IMR-90 (cell line): ENCODE results near the gene LANCL1. TPM values are rescaled to one million over a fixed set of nuclear protein-coding genes. Genes with fewer than 3 reads are reported as not detected.
A peak's percentile ranks its signal among the peaks of the same experiment; 100 is the strongest.

ENCODE experiments used
- ATAC-seq: fragments of 200-7000 bp; cut with Tn5 transposase; 2 replicates; pipeline ENCODE4 v1.9.1; 2020; ENCODE audit warnings: low read depth, mild to moderate bottlenecking, moderate library complexity
- BruUV-seq: library from RNA; stranded (reverse); fragments of 400-500 nt; replicated peaks from 2 replicates; lab custom pipeline; 2021; lab: Mats Ljungman, UMichigan
- CTCF ChIA-PET: fragments of 300-600 bp; formaldehyde crosslinking; extraction: SDS; loops from one replicate; lab custom pipeline; 2021; ENCODE audit warnings: antibody characterized with exemption; lab: Yijun Ruan, JAX
- POLR2A ChIA-PET: fragments of 300-600 bp; sonication (Branson Sonifier 250); formaldehyde crosslinking; loops from one replicate; lab custom pipeline; 2022; ENCODE audit warnings: antibody characterized with exemption; ENCODE audit not compliant: unreplicated experiment; lab: Charles Lee
- DNase-seq: peaks from one replicate; pipeline ENCODE4 v3.0.0; 2013
- H2AFZ ChIP-seq: replicated peaks from 2 replicates; pipeline ENCODE3; 2013; ENCODE audit warnings: low read length, mild to moderate bottlenecking; ENCODE audit not compliant: poor library complexity
- H2AK5ac ChIP-seq: 2 replicates; pipeline ENCODE4 v1.6.1; 2013; ENCODE audit warnings: low read depth, low read length, inconsistent platforms
- H2AK9ac ChIP-seq: replicated peaks from 2 replicates; pipeline ENCODE3; 2013; ENCODE audit warnings: mild to moderate bottlenecking, low read depth, low read length, moderate library complexity; ENCODE audit not compliant: poor library complexity
- H2BK120ac ChIP-seq: 2 replicates; pipeline ENCODE4 v1.6.1; 2013; ENCODE audit warnings: low read depth, low read length, inconsistent platforms
- H2BK15ac ChIP-seq: 3 replicates; pipeline ENCODE4 v1.6.1; 2013; ENCODE audit warnings: low read depth, low read length, inconsistent platforms
- H2BK20ac ChIP-seq: 2 replicates; pipeline ENCODE4 v1.6.1; 2013; ENCODE audit warnings: low read depth, mild to moderate bottlenecking, inconsistent platforms, low read length, moderate library complexity
- H2BK5ac ChIP-seq: 2 replicates; pipeline ENCODE4 v1.6.1; 2013; ENCODE audit warnings: mild to moderate bottlenecking, low read depth, low read length, inconsistent platforms; ENCODE audit not compliant: poor library complexity, severe bottlenecking
- H3K14ac ChIP-seq: replicated peaks from 2 replicates; pipeline ENCODE4 v1.6.1; 2013; ENCODE audit warnings: low read depth, low read length, inconsistent platforms
- H3K18ac ChIP-seq: 2 replicates; pipeline ENCODE4 v1.6.1; 2013; ENCODE audit warnings: low read depth, low read length, control low read depth
- H3K23ac ChIP-seq: 2 replicates; pipeline ENCODE4 v1.6.1; 2013; ENCODE audit warnings: low read depth, low read length, inconsistent platforms
- H3K27ac ChIP-seq: 2 replicates; pipeline ENCODE4 v1.5.1; 2013; ENCODE audit warnings: mild to moderate bottlenecking, control low read depth, low read length; ENCODE audit not compliant: insufficient read depth
- H3K27me3 ChIP-seq: 2 replicates; pipeline ENCODE4 v1.6.1; 2013; ENCODE audit warnings: low read length; ENCODE audit not compliant: control insufficient read depth, insufficient read depth
- H3K36me3 ChIP-seq: 2 replicates; pipeline ENCODE4 v1.6.1; 2013; ENCODE audit warnings: low read length, mixed read lengths; ENCODE audit not compliant: control insufficient read depth, insufficient read depth
- H3K4ac ChIP-seq: 2 replicates; pipeline ENCODE4 v1.6.1; 2013; ENCODE audit warnings: low read depth, low read length, inconsistent platforms
- H3K4me1 ChIP-seq: 2 replicates; pipeline ENCODE4 v1.6.1; 2013; ENCODE audit warnings: low read length, mixed read lengths; ENCODE audit not compliant: control insufficient read depth, insufficient read depth
- H3K4me2 ChIP-seq: 2 replicates; pipeline ENCODE4 v1.6.1; 2013; ENCODE audit warnings: low read depth, mild to moderate bottlenecking, control low read depth, low read length, moderate library complexity
- H3K4me3 ChIP-seq: 2 replicates; pipeline ENCODE4 v1.5.1; 2013; ENCODE audit warnings: low read depth, mild to moderate bottlenecking, control low read depth, low read length, moderate library complexity; ENCODE audit not compliant: insufficient read depth
- H3K56ac ChIP-seq: 2 replicates; pipeline ENCODE4 v1.6.1; 2013; ENCODE audit warnings: low read length, inconsistent platforms; ENCODE audit not compliant: insufficient read depth; ENCODE audit errors: extremely low read depth
- H3K79me1 ChIP-seq, 2 experiments: 2 replicates each; pipeline ENCODE4 v1.6.1; 2013; ENCODE audit warnings: low read length in 2 of 2, inconsistent platforms in 1 of 2, low read depth in 1 of 2
- H3K9ac ChIP-seq: 2 replicates; pipeline ENCODE4 v1.6.1; 2013; ENCODE audit warnings: low read depth, low read length, control low read depth
- H3K9me1 ChIP-seq: 2 replicates; pipeline ENCODE4 v1.6.1; 2013; ENCODE audit warnings: low read length, inconsistent platforms; ENCODE audit not compliant: insufficient read depth
- H3K9me3 ChIP-seq: 2 replicates; pipeline ENCODE4 v1.6.1; 2013; ENCODE audit warnings: low read length; ENCODE audit not compliant: control insufficient read depth, insufficient read depth
- H4K20me1 ChIP-seq: 2 replicates; pipeline ENCODE4 v1.6.1; 2013; ENCODE audit warnings: low read length, inconsistent platforms; ENCODE audit not compliant: insufficient read depth
- H4K5ac ChIP-seq: 2 replicates; pipeline ENCODE4 v1.6.1; 2013; ENCODE audit warnings: mild to moderate bottlenecking, low read depth, low read length, control low read depth
- H4K8ac ChIP-seq, 2 experiments: 2 replicates each; pipeline ENCODE4 v1.6.1; 2013; ENCODE audit warnings: low read depth in 2 of 2, low read length in 2 of 2, control low read depth in 1 of 2, inconsistent platforms in 1 of 2
- H4K91ac ChIP-seq: 2 replicates; pipeline ENCODE4 v1.6.1; 2013; ENCODE audit warnings: low read depth, low read length, inconsistent platforms; ENCODE audit not compliant: insufficient read depth
- BHLHE40 ChIP-seq: fragments of 150-350 bp; IDR thresholded peaks from 2 replicates; pipeline ENCODE4 v1.6.1; 2016; ENCODE audit warnings: mild to moderate bottlenecking, low read depth, low read length
- CEBPB ChIP-seq: IDR thresholded peaks from 2 replicates; pipeline ENCODE4 v1.6.1; 2012; ENCODE audit warnings: low read depth, low read length, improper control_type of control experiment
- CHD1 ChIP-seq: IDR thresholded peaks from 2 replicates; pipeline ENCODE4 v1.6.1; 2012; ENCODE audit warnings: low read depth, low read length, improper control_type of control experiment
- CTCF ChIP-seq: conservative IDR thresholded peaks from 2 replicates; pipeline ENCODE4 v1.5.1; 2012; ENCODE audit warnings: mild to moderate bottlenecking, low read depth, low read length, improper control_type of control experiment
- FOS ChIP-seq: fragments of 150-350 bp; IDR thresholded peaks from 2 replicates; pipeline ENCODE4 v1.6.1; 2016; ENCODE audit warnings: low read depth, low read length
- MAFK ChIP-seq: IDR thresholded peaks from 2 replicates; pipeline ENCODE4 v1.6.1; 2012; ENCODE audit warnings: low read depth, low read length, improper control_type of control experiment
- MAZ ChIP-seq: IDR thresholded peaks from 2 replicates; pipeline ENCODE4 v1.6.1; 2012; ENCODE audit warnings: low read depth, mild to moderate bottlenecking, low read length, improper control_type of control experiment, moderate library complexity, borderline replicate concordance
- MXI1 ChIP-seq: IDR thresholded peaks from 2 replicates; pipeline ENCODE4 v1.6.1; 2012; ENCODE audit warnings: low read depth, mild to moderate bottlenecking, low read length, moderate library complexity, borderline replicate concordance
- NFE2L2 ChIP-seq: fragments of 150-350 bp; IDR thresholded peaks from 2 replicates; pipeline ENCODE4 v1.6.1; 2016; ENCODE audit warnings: low read depth, mild to moderate bottlenecking, low read length
- POLR2A ChIP-seq: IDR thresholded peaks from 2 replicates; pipeline ENCODE4 v1.6.1; 2012; ENCODE audit warnings: mild to moderate bottlenecking, low read depth, low read length
- RAD21 ChIP-seq: IDR thresholded peaks from 2 replicates; pipeline ENCODE4 v1.6.1; 2012; ENCODE audit warnings: low read length, improper control_type of control experiment
- RCOR1 ChIP-seq: IDR thresholded peaks from 2 replicates; pipeline ENCODE4 v1.6.1; 2012; ENCODE audit warnings: mild to moderate bottlenecking, low read length, improper control_type of control experiment; ENCODE audit not compliant: insufficient replicate concordance
- RFX5 ChIP-seq: IDR thresholded peaks from 2 replicates; pipeline ENCODE4 v1.8.0; 2012; ENCODE audit warnings: low read depth, mild to moderate bottlenecking, low read length, moderate library complexity
- SMC3 ChIP-seq: fragments of 150-350 bp; IDR thresholded peaks from 2 replicates; pipeline ENCODE4 v1.6.1; 2016; ENCODE audit warnings: low read depth, mild to moderate bottlenecking, antibody characterized with exemption, low read length, moderate library complexity
- USF2 ChIP-seq: fragments of 150-350 bp; IDR thresholded peaks from 2 replicates; pipeline ENCODE4 v1.6.1; 2017; ENCODE audit warnings: mild to moderate bottlenecking, antibody characterized with exemption, low read length, low read depth
- WGBS, 2 experiments: methylation state at CpG; one replicate each; pipeline versions ENCODE4 v1.1.5 to v1.1.7; 2013; ENCODE audit warnings: missing lambda C conversion rate in 2 of 2; ENCODE audit not compliant: insufficient read length in 1 of 2; ENCODE audit errors: extremely low coverage in 2 of 2; 5-methylcytosine and 5-hydroxymethylcytosine counted together
- dilution Hi-C: fragments of 300-500 bp; cut with HindIII; formaldehyde crosslinking; loops from one replicate; pipeline ENCODE4 v1.14.3; 2018; ENCODE audit warnings: low sequenced_read_pairs; ENCODE audit not compliant: unreplicated experiment
- in situ Hi-C: fragments of 300-500 bp; cut with MboI; formaldehyde crosslinking; loops from 3 replicates; pipeline ENCODE4 v1.14.3; 2019; ENCODE audit warnings: low sequenced_read_pairs, inconsistent platforms, mixed read lengths
- intact Hi-C: fragments of 100-400 bp; cut with micrococcal nuclease; formaldehyde crosslinking; loops from 2 replicates; pipeline ENCODE4 v1.10.0; 2022
- polyA plus RNA-seq, 3 experiments: library from polyadenylated mRNA; depleted of rRNA; stranded (reverse); fragments of >200 nt; gene quantifications; 2 replicates each; pipeline ENCODE4 v1.2.3, GENCODE V29; 2012; ENCODE audit warnings: low replicate concordance in 1 of 3
- total RNA-seq: library from RNA; depleted of rRNA; stranded (reverse); fragments of >200 nt; gene quantifications from 2 replicates; pipeline ENCODE4 v1.2.3, GENCODE V29; 2012
- TF ChIP-seq, protein P1 (sequence below): fragments of 150-350 bp; IDR thresholded peaks from 2 replicates; pipeline ENCODE4 v1.6.1; 2016; ENCODE audit warnings: low read depth, mild to moderate bottlenecking, low read length, moderate library complexity, borderline replicate concordance

Gene LANCL1
- total and polyA plus RNA-seq, 2 of the 4 experiments (the other 2 are of a cell fraction): 29.7 to 53.8 TPM

GRCh38 chr2:210452194-210452593 is 24.4 kb downstream of the LANCL1 start:
- Histone ChIP-seq H3K23ac (no peak overlapping the region), H2BK5ac (no peak overlapping the region), H3K36me3 (peaks cover 6% of the 10 kb centered on the region; the same call in 1 of the 2 replicates), H2BK20ac (no peak overlapping the region), H3K18ac (no peak overlapping the region), H3K4ac (no peak overlapping the region), H3K9ac (no peak overlapping the region), H3K9me3 (no peaks in the 10 kb centered on the region), H2BK120ac (no peak overlapping the region), H2BK15ac (no peak overlapping the region), H2AK9ac (no peak overlapping the region), H2AFZ (no peak overlapping the region), H3K4me2 (no peak overlapping the region), H4K5ac (no peak overlapping the region), H3K27ac (no peak overlapping the region), H4K91ac (no peak overlapping the region), H3K9me1 (no peaks in the 10 kb centered on the region), H3K56ac (no peak overlapping the region), H3K14ac (no peak overlapping the region), H2AK5ac (no peak overlapping the region), H3K79me1 (no peaks in the 10 kb centered on the region), H3K4me1 (no peaks in the 10 kb centered on the region), H3K4me3 (no peak overlapping the region), H4K20me1 (no peaks in the 10 kb centered on the region), H3K27me3 (no peaks in the 10 kb centered on the region), H4K8ac (no peak overlapping the region)
- no peak for ATAC-seq
- DNase-seq: no peak
- ChIA-PET CTCF (no interaction called here), POLR2A (no interaction called here)
- no CpG with 5 or more reads among the region's 2 CpGs for WGBS, 2 experiments
- dilution Hi-C loops: no loop called here
- in situ Hi-C loops: no loop called here
- intact Hi-C loops: no loop called here
- BruUV-seq: TSS peak; percentile 33
- TF ChIP-seq MAZ (no peak), SMC3 (no peak), RFX5 (no peak), CHD1 (no peak), MXI1 (no peak), CEBPB (no peak), CTCF (no peak), MAFK (no peak), NFE2L2 (no peak), RCOR1 (no peak), FOS (no peak), POLR2A (no peak), BHLHE40 (no peak), RAD21 (no peak), USF2 (no peak)
- TF ChIP-seq, protein P1, sequence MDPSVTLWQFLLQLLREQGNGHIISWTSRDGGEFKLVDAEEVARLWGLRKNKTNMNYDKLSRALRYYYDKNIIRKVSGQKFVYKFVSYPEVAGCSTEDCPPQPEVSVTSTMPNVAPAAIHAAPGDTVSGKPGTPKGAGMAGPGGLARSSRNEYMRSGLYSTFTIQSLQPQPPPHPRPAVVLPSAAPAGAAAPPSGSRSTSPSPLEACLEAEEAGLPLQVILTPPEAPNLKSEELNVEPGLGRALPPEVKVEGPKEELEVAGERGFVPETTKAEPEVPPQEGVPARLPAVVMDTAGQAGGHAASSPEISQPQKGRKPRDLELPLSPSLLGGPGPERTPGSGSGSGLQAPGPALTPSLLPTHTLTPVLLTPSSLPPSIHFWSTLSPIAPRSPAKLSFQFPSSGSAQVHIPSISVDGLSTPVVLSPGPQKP: no peak
